GM12801 (cell line): ENCODE data around the gene ARFIP1.

ENCODE experiments used
- CTCF ChIP-seq: IDR thresholded peaks from one replicate; pipeline ENCODE4 v1.5.1; 2011; ENCODE audit warnings: control low read depth; ENCODE audit not compliant: insufficient read length; ENCODE audit errors: extremely low read depth

Gene ARFIP1

GRCh38 chr4:152747444-152747843 lies 32.3 kb upstream of the ARFIP1 start:
- no peak for TF ChIP-seq CTCF

GRCh38 chr4:152748619-152749018 lies 31.1 kb upstream of the ARFIP1 start:
- no peak for TF ChIP-seq CTCF

- no peak for TF ChIP-seq CTCF
These were observed 16.0 kb upstream of the ARFIP1 start for GRCh38 chr4:152763796-152764195.

- no peak for TF ChIP-seq CTCF
These were observed 7.8 kb upstream of the ARFIP1 start for GRCh38 chr4:152771741-152772533.

GRCh38 chr4:152773339-152773738 lies 6.4 kb upstream of the ARFIP1 start:
- no peak for TF ChIP-seq CTCF

GRCh38 chr4:152773953-152774352 lies 5.8 kb upstream of the ARFIP1 start:
- TF ChIP-seq CTCF, result no peak

- TF ChIP-seq CTCF, result no peak
These were observed 3.4 kb upstream of the ARFIP1 start for GRCh38 chr4:152776352-152776751.

- TF ChIP-seq CTCF, result no peak
These were observed 2.3 kb upstream of the ARFIP1 start for GRCh38 chr4:152777488-152777887.
